Superior temporal gyrus (tissue), 1 donor: ENCODE measurements around the gene HTR6.

Experiments used
- DNase-seq: peaks from one replicate; pipeline ENCODE4 v3.0.0-alpha.2; 2016; ENCODE audit errors: extremely low spot score

HTR6 gene

DNA sequence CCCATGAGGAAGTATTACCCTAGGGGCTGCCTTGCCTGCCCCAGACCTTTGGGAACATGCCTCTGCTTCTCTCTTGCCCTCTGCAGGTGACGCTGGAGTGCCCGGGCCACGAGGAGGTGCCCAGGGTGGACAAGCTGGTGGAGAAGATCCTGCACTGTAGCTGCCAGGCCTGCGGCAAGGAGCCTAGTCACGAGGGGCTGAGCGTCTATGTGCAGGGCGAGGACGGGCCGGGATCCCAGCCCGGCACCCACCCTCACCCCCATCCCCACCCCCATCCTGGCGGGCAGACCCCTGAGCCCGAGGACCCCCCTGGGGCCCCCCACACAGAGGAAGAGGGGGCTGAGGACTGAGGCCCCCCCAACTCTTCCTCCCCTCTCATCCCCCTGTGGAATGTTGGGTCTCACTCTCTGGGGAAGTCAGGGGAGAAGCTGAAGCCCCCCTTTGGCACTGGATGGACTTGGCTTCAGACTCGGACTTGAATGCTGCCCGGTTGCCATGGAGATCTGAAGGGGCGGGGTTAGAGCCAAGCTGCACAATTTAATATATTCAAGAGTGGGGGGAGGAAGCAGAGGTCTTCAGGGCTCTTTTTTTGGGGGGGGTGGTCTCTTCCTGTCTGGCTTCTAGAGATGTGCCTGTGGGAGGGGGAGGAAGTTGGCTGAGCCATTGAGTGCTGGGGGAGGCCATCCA lies 7.8 kb upstream of the HTR6 start:
- no peak for DNase-seq

DNA sequence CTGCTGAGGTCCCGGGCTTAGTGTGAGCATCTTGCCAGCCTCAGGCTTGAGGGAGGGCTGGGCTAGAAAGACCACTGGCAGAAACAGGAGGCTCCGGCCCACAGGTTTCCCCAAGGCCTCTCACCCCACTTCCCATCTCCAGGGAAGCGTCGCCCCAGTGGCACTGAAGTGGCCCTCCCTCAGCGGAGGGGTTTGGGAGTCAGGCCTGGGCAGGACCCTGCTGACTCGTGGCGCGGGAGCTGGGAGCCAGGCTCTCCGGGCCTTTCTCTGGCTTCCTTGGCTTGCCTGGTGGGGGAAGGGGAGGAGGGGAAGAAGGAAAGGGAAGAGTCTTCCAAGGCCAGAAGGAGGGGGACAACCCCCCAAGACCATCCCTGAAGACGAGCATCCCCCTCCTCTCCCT lies 7.2 kb upstream of the HTR6 start:
- no peak for DNase-seq

DNA sequence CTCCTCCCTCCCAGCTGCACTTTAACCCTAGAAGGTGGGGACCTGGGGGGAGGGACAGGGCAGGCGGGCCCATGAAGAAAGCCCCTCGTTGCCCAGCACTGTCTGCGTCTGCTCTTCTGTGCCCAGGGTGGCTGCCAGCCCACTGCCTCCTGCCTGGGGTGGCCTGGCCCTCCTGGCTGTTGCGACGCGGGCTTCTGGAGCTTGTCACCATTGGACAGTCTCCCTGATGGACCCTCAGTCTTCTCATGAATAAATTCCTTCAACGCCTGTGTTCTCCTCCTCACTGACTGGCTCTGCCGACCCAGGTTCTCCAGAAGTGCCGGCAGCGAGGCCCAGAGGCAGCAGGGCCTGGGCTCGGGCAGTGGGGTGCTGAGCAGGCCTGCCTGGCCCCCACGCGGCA lies 6.5 kb upstream of the HTR6 start:
- DNase-seq: no peak

DNA sequence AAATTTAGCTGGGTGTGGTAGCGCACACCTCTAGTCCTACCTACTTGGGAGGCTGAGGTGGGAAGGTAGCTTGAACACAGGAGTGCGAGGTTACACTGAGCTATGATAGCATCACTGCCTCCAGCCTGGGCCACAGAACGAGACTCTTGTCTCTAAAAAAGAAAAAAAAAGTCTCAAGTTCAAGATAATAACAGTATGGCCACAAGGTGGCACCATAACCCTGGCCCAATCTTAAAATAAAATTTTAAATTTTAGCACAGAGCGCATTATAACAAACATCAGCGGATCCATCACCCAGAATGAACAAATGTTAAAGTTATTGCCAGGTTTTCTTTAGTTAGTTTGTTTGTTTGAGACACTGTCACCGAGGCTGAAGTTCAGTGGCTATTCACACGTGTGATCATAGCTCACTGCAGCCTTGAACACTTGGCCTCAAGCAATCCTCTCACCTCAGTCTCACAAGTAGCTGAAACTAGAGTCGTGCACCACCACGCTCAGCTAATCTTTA lies 2.9 kb upstream of the HTR6 start:
- DNase-seq: peak; percentile 83

DNA sequence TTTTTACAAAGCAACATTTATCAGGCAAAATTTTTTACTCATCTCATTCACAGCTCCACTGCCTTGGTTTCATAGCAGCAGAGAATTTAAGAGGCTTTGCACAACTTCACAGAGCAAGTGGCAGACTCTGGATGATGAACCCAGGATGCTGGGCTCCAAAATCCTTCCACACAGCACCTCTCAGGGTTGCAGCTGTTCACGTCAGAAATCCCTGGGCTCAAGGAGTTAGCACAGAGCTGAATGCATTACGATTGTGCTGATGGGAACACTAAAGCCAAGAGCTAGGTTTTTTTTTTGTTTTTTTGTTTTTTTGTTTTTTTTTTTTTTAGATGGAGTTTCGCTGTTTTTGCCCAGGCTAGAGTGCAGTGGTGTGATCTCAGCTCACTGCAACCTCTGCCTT lies 2.4 kb upstream of the HTR6 start:
- no peak for DNase-seq

DNA sequence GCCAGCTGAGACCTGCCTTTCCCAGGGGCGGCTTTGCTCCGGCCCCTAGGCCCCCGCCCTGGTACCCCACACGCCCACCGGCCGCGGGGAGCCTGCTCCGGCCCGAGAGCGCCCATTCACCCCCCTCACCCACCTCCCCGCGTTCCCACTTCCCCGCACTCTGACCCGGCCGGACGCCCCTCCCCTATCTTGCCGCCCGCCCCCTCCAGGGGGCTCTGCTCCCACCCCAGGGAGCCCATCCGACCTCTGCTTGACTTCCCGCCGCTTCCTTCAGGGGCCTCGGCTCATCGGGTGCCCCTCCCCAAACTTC lies 466 bp downstream of the HTR6 start:
- DNase-seq: no peak

DNA sequence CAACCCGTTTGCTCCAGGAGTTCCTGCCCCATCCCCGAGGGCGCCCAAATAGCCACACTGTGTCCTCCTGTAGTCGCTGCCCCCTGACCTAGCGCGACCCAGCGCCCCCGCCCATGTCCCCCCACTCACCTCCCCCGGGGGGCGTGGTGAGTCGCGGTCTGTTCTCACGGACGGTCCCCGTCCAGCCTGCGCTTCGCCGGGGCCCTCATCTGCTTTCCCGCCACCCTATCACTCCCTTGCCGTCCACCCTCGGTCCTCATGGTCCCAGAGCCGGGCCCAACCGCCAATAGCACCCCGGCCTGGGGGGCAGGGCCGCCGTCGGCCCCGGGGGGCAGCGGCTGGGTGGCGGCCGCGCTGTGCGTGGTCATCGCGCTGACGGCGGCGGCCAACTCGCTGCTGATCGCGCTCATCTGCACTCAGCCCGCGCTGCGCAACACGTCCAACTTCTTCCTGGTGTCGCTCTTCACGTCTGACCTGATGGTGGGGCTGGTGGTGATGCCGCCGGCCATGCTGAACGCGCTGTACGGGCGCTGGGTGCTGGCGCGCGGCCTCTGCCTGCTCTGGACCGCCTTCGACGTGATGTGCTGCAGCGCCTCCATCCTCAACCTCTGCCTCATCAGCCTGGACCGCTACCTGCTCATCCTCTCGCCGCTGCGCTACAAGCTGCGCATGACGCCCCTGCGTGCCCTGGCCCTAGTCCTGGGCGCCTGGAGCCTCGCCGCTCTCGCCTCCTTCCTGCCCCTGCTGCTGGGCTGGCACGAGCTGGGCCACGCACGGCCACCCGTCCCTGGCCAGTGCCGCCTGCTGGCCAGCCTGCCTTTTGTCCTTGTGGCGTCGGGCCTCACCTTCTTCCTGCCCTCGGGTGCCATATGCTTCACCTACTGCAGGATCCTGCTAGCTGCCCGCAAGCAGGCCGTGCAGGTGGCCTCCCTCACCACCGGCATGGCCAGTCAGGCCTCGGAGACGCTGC lies 1.1 kb downstream of the HTR6 start:
- no peak for DNase-seq

DNA sequence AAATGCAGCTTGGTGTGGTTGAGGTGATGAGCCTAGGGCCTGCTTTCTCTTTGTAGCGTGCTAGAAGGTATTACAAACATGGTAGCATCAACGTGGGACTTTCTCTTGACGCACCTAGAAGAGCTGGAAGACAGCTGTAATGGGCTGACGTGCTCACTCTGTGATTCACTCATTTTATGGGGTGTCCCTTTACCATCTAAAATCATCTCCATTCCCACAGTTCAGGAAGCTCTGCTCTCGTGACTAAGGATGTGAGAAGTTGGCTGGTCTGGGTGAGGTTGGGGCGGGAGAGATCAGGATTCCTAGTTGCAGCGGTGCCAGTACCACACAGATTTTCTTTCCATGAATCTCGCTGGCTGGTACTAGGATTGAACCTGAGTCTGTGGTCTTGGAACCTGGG lies 4.2 kb downstream of the HTR6 start:
- no peak for DNase-seq

DNA sequence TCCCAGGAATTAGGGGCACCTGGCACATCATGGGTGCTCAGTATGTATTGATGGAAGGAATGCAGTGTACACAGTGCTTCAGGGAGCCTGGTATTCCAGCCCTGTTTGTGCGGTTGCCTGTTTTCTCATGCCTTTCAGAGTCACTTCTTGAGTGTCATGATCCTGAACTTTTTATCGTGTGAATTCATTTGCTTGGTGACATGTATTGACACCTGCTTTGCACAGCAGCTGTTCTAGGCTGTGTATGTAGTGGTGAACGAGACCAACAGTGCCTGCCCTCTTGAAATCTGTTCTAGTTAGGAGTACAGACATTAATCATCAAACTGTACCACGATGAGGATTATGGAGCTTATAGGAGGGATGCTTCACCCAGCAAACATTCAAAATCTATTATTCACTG lies 6.1 kb downstream of the HTR6 start:
- DNase-seq: no peak

DNA sequence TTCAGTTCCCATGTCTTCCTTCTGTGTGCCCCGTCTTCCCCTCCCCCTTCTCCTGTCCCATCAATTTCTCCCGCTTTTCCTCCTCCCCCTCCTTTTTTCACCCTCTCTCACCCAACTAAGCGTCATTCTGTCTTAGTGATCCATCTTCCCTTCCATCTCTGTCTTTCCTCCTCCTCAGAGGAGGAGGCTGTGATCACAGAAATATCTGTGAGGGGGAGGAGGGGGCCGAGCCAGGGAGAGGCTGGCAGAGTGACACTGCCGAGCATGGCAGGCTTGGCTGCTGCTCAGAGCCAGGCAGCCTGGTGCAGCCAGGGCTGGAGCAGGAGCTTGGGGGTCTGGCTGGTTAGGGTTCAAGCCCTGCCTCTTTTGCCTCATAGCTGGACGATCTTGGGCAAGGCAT lies 7.6 kb downstream of the HTR6 start:
- no peak for DNase-seq

DNA sequence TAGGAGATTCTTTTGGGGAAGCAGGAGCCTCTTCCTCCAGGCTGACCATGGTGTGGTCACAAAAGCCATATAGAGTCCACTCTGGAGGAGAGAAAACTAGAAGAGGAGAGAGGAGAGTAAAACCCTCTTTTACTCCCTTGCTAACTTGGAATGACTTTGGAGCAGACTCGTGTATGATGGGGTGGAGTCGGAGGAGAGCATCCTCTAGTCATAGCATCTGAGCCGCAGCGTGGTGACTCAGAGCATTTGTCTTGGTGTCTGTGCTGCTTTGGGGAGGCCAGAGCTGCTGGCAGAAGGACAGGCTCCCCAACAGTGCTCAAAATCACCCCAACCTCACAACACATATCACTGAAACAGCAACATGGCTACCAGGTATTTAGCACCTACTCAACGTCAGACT lies 11.1 kb downstream of the HTR6 start:
- no peak for DNase-seq

DNA sequence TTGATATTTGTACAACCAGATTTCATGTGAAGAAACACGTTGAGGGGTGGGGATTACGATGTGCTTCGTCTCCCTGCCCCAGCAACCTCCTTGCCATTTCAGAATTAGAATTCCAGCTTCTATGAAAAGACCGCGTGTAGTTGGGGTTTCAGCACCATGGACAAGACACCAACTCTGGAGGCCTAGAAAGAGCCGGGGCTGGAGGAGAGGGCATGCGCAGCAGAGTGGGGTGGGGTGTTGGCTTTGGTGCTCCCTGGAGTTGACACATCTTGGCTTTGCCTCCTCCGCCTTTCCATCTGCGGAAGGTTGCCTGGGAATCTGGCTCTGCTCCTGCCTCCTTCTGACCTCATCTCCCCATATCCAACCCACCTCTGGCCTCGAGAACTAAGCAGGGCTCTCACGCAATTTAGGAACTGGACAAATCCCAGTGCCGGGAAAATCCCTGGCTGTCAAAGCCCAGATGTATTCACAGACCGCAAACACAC lies 11.8 kb downstream of the HTR6 start:
- DNase-seq: no peak

DNA sequence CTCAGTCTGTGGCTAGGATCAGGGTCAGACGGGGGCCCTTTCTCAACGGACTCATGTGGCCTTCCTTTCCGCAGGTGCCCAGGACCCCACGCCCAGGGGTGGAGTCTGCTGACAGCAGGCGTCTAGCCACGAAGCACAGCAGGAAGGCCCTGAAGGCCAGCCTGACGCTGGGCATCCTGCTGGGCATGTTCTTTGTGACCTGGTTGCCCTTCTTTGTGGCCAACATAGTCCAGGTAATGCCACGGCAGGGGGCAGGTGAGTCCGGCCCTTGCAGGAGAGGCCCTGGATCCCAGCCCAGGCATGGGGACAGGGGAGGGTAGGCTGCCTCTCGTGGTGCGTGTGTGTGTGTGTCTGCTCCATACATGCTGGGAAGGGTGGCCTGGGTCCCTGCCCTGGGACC lies 13.8 kb downstream of the HTR6 start:
- no peak for DNase-seq

DNA sequence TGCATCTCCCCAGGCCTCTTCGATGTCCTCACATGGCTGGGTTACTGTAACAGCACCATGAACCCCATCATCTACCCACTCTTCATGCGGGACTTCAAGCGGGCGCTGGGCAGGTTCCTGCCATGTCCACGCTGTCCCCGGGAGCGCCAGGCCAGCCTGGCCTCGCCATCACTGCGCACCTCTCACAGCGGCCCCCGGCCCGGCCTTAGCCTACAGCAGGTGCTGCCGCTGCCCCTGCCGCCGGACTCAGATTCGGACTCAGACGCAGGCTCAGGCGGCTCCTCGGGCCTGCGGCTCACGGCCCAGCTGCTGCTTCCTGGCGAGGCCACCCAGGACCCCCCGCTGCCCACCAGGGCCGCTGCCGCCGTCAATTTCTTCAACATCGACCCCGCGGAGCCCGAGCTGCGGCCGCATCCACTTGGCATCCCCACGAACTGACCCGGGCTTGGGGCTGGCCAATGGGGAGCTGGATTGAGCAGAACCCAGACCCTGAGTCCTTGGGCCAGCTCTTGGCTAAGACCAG lies 14.3 kb downstream of the HTR6 start:
- DNase-seq: no peak

DNA sequence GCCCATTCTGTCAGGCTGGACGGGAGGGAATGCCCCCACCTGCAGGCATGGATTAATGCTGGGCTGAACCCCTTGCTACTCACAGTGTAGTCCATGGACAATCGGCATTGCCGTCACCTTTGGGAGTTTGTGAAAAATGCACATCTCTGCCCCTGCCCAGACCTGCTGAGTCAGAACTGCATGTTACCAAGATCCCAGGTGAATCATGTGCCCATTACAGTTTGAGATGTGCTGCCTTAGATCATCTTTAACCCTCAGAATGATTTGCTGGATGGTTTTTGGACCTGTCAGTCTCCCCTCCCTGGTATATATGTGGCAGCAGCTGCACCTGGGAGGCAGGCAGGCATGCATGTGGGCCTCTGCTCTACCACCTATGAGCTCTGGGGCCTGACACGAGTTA lies 15.0 kb downstream of the HTR6 start:
- no peak for DNase-seq

DNA sequence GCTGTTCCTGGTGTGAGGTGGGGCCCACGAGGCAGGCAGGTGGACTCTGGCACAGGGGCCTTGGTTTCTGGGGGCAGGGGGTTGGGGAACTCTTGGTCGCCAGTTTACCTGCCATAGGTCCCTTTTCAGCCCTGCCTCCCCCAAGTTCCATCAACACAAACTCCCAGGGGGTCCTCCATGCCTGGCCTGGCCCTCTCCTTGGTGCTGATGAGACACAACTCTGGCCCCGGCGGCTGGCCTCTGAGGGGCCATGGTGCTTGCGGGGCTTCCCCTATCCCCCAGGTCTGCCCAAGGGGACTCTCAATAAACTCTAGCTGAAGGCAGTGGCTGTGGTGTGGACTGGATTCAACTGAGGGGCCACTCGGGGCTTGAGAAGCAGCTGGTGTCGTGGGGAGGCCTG lies 16.0 kb downstream of the HTR6 start:
- DNase-seq: no peak

DNA sequence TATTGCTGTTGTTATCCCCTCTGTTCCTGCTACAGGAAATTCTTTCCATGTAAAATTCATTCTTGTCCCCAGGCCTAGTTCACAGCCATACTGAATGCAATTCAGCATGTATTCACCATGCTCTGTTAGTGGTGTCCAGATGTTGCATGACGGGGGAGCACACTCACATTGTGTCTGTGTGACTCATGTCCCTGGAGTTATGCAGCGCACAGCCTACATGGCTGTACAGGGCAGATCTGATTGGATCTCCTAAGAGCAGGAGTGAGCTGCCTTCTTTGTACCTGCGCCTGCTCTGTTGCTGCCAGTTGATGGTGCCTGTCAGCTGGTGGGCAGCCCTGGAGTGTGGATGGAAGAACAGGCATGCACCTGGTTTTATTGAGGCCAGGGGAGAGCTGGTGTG lies 17.6 kb downstream of the HTR6 start:
- DNase-seq: no peak

DNA sequence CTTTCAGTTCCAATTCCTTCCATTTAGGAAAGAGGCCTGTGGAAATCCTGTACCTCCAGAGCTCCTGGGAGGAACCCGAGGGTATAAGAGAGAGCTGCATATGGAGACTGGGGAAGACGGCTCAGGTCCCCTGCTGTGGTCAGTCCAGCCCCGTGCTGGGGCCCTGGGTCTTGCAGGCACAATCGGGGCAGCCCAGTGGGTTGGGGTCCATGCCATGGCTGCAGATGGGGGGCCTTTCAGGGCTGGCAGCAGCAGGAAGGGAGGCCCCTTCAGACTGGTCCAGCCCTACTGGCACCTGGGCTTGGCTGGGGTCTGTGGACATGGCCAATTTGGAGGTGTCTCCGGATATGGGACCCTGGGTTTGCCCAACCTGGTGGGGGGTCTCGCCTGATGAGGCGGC lies 18.2 kb downstream of the HTR6 start:
- DNase-seq: no peak

DNA sequence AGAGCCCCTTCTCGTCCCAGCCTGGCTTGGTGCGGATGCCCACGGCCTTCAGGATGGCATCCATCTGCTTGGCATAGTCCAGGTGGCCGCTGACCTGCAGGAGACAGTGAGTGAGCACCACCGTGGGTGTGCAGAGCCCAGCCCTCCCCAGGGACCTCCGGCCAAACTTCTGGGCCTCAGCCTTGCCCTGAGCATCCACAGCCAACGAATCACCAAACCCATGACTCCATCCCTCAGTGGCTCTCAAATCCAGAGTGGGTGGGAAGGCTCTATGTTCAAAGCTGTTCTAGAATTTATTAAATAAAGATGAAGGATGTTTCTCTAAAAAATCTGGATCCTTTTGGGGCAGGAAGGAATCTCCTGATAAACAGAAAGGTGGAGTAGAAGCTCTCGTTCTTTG lies 18.7 kb downstream of the HTR6 start:
- DNase-seq: no peak

DNA sequence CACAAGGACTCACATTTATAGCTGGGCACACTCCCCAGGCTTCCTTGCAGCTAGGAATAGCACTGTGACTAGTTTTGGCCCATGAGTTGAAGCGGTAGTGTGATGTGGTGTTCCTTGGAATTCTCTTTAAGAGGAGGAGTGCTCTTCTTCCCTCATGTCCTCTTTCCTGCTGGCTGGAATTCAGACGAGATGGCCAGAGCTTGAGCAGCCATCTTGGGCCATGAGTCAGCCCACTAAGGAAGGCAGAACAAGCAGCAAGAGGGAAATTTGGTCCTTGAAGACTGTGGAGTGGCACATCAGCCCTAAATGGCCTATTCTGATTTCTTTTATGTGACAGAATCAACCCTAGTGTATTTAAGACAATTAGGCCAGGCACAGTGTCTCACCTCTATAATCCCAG lies 20.0 kb downstream of the HTR6 start:
- DNase-seq: peak; percentile 31

DNA sequence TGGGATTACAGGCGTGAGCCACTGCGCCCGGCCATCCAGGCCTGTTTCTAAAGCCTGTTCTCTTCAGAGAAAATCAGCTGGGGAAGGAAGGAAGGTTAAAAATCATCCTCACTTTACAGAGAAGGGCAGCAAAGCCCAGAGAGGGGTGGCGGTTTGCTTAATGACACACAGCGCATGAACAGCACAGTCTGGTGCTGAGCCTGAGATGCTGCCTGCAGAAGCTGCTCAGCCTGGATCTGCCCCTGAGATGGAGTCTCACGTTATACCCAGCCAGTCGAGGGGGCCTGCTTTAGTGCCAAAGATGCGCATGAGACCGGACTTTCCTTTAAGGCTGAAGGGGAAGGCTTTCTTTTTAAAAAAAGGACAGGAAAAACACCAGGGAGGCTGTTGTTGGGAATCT lies 21.3 kb downstream of the HTR6 start:
- DNase-seq: no peak

DNA sequence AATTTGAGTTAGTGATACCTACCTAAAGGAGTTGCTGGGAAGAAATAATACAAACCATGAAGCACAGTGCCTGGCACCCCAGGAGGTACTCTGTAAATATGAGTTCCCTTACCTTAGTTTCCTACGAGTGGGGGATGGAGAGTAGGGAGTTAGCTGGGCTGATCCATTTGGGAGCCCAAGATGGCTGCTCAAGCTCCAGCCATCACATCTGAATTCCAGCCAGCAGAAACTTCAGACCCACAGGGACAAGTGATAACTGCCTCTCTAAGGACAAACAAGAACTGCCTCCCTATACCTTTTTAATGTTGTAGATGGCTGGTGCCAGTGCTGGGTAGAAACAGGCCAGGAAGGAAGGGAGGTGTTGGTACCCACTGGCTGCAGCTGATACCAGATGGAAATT lies 22.7 kb downstream of the HTR6 start:
- no peak for DNase-seq
